ENCODE data around the gene SENP8.
A peak's percentile ranks its signal among the peaks of the same experiment; 100 is the strongest.
"Not testable (repeated sequence)": the region's sequence is repeated elsewhere in the genome, so short reads cannot be mapped to it uniquely, and the experiment has no call there.

The SENP8 gene

GRCh38 chr15:72118017-72118978 lies at the start of gene SENP8, which contains the start of gene MYO9A:
Gene SENP8, plus strand, starts transcription at chr15:72118403. Its CDS starts 21,221 bp downstream, at chr15:72139624.
Gene MYO9A, minus strand, starts transcription at chr15:72118150. Its CDS starts 71,587 bp downstream, at chr15:72046563.
- DNase-seq = peak; percentile 99

DNA sequence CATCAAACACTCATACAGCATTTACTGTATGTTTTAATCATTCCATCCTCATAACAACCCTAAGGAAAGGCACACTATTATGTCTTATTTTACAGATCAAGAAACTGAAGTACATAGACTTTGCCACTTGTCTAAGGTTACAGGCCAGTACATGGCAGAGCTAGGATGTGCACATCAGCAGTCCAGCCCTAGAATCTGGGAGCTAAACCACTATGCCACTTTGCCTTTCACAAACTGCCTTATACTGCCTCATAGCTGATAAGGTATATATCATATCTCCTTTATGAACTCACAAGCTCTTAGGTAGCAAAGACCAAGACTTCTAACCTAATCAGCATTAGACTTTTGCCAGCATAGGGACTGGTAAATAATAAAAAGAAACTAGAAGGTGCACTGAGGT lies 49.3 kb upstream of the SENP8 start:
- DNase-seq = no peak

DNA sequence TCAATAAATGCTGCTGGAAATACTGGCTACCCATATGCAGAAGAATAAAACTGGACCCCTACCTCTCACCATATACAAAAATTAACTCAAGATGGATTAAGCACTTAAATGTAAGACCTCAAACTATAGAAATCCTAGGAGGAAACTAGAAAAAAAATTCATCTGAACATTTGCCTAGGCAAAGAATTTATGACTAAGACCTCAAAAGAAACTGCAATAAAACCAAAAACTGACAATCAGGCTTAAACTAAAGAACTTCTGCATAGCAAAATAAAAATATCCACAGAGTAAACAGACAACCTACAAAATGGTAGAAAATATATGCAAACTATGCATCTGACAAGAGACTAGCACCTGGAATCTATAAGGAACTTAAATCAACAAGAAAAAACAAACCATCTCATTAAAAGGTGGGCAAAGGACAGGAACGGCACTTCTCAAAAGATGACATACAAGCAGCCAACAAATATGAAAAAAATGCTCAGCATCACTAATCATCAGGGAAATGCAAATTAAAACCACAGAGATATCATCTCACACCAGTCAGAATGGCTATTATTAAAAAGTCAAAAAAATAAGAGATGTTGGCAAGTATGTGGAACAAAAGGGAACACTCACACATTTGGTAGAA lies 47.3 kb upstream of the SENP8 start:
- DNase-seq = no peak

DNA sequence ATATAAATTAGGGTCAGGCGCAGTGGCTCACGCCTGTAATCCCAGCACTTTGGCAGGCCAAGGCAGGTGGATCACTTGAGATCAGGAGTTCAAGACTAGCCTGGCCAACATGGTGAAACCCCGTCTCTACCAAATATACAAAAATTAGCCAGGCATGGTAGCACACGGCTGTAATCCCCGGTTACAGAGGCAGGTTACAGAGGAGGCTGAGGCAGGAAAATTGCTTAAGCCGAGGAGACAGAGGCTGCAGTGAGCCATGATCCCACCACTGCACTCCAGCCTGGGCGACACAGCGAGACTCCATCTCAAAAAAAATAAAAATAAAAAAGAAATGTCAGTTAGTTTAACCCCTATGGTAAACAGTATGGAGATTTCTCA lies 46.8 kb upstream of the SENP8 start:
- not testable (repeated sequence) for DNase-seq

GRCh38 chr15:72074335-72075060 lies 43.7 kb upstream of the SENP8 start:
- no peak for DNase-seq

GRCh38 chr15:72077950-72078349 lies 40.3 kb upstream of the SENP8 start:
- DNase-seq = no peak

GRCh38 chr15:72078887-72079286 lies 39.3 kb upstream of the SENP8 start:
- no peak for DNase-seq

DNA sequence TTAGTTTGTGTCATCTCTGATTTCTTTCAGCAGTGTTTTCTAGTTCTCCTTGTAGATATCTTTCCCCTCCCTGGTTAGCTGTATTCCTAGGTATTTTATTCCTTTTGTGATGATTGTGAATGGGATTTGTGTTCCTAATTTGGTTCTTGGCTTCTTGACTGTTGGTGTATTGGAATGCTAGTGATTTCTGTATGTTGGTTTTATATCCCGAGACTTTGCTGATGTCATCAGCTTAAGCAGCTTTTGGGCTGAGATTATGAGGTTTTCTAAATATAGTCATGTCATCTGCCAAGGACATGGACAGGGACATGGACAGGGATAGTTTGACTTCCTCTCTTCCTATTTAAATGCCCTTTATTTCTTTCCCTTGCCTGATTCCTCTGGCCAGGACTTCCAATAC lies 36.0 kb upstream of the SENP8 start:
- no peak for DNase-seq

DNA sequence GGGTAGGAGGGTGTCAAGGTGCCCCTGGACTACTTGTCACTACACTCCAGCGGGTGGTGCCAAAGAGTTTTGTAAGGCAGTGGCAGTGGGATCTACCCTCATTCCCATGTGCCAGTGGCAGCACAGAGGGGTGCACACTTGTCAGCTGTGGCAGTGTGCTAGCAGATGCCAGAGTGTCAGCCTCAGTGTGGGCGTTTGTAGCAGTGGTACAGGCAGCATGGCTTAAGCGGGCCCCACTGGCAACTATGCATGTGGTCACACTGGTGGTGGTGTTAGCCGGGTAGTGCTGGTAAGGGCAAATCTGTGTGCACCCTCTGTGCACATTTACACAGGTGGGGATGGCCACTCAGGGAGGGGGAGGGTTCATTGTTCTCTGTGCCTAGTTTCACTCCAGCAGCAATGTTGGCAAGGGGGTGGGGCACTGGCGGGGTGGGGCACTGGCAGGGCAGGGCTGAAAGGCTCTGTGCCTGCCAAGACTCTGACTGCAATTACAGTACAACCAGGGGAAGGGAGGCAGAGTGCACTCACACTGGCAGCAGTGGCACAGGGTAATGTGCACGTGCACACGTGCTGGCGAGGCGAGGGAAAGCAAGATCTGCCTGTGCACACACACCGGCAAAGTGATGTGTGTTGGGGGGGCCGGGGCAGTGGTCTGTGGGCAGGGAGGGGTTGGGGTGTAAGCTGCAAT lies 32.0 kb upstream of the SENP8 start:
- no peak for DNase-seq

GRCh38 chr15:72086920-72087648 lies 31.1 kb upstream of the SENP8 start:
- no peak for DNase-seq

DNA sequence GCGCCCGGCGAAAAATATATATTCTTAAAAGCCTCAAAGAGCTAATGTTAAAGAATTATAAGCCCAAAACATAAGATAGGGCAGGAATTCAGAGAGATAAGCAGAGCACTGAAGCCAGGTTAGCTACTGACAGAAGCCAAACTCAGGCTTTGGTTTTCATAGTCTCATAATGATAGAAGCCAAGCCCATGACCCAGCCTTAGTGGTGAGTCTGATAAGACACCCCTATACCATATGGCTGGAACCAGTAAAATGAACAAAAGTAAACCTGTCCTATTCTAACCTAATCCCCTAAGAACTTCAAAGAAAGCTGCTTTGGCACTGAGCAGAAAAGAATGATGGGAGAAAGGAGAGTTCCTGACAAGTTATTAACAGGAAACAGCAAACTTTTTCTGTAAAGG lies 26.2 kb upstream of the SENP8 start:
- no peak for DNase-seq

DNA sequence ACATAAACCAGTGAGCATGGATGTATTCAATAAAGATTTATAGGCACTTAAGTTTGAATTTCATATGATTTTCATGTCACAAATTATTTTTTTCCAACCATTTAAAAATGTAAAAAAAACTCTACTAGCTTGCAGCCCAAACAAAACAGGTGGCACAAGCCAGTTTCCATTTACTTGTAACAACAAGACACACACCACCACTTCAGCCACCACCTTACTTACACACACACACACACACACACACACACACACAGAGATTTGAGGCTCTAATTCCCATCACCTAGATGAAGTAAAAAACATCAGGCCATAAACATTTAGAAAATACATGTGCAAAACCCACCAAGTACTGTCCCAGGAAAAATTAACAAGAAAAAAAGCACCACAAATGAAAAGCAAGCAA lies 25.5 kb upstream of the SENP8 start:
- DNase-seq = no peak

GRCh38 chr15:72096796-72097195 lies 21.4 kb upstream of the SENP8 start:
- DNase-seq = no peak

DNA sequence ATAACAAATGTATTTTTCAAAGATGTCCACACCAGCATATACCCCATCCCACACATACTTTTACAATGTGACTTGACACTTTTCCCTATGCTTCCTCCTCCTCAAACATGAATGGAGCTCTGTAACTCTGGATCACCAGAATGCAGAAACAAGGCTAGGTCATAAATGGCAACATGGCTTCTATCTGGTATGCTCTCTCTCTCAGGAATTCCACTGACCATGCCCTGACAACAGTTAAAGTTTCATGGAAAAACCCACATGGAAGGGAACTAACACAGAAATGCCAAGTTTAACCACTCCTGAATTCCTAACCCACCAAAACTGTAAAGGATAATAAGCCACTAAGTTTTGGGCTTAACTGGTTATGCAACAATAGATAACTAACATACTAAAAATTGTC lies 20.2 kb upstream of the SENP8 start:
- DNase-seq = no peak

GRCh38 chr15:72099155-72099554 lies 19.0 kb upstream of the SENP8 start:
- no peak for DNase-seq

DNA sequence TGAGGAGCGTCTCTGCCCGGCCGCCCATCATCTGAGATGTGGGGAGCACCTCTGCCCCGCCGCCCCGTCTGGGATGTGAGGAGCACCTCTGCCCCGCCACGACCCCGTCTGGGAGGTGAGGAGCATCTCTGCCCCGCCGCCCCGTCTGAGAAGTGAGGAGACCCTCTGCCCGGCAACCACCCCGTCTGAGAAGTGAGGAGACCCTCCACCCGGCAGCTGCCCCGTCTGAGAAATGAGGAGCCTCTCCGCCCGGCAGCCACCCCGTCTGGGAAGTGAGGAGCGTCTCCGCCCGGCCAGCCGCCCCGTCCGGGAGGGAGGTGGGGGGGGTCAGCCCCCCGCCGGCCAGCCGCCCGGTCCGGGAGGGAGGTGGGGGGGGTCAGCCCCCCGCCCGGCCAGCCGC lies 17.7 kb upstream of the SENP8 start:
- not testable (repeated sequence) for DNase-seq

DNA sequence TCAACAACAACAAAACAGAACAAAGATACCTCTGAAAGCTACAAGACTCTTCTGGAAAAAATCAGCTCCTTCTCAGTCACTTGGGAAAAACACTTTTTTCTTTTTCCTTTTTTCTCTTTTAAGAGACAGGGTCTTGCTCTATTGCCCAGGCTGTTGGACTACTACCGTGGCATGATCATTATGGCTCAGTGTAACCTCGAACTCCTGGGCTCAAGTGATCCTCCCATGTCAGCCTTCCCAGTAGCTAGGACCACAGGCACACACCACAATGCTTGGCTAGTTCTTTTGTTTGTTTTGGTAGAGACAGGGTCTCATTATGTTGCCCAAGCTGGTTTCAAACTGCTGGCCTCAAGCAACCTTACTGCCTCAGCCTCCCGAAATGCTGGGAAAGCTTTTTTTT lies 13.1 kb upstream of the SENP8 start:
- DNase-seq = no peak

- DNase-seq = no peak
These were observed 12.1 kb upstream of the SENP8 start for GRCh38 chr15:72106068-72106467.

DNA sequence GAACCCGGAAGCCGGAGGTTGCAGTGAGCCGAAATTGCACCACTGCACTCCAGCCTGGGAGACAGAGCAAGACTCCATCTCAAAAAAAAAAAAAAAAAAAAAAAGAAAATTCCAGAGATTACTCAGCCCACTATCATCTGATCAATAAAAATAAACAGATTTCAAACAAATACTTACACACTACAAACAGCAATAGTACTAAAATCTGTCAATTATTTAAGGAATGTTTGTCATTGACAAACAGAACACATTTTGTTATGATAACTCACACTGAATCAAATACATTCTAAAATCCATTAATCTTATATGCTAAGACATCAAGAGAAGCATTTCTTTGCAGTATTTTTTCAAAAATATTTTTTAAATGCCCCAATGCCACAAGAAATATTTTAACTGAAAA lies 7.8 kb upstream of the SENP8 start:
- no peak for DNase-seq

DNA sequence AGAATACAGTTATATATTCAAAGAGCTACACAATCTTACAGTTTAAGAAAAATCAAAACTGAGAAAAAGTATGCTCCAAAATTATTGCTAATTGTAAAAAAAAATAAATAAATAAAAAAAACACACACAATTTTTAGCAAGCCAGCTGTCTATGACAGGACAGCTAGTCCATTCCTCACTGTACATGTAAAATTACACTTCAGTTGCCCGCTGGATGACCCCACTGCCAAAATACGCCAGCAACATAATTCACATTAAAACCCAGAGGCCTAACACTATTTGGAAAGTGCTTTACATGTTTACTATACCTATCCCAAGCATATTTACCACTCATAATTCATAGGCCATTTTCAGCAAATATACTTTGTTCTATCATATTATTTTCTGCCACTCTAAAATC lies 6.1 kb upstream of the SENP8 start:
- DNase-seq = peak; percentile 65

DNA sequence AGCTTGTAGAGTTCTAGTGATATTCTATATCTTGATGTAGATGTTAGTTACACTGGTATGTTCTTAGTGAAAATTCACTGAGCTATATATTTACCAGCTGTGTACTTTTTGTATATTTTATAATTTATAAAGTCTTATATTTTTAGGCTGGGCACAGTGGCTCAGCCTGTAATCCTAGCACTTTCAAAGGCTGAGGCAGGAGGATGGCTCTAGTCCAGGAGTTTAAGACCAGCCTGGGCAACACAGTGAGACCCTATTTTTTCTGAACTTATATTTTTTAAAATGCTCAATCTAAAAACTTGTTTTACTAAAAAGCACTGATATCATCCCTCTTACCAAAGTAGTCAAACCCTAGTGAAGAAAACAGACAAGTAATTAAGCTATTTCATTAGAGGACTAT lies 5.4 kb upstream of the SENP8 start:
- DNase-seq = no peak

DNA sequence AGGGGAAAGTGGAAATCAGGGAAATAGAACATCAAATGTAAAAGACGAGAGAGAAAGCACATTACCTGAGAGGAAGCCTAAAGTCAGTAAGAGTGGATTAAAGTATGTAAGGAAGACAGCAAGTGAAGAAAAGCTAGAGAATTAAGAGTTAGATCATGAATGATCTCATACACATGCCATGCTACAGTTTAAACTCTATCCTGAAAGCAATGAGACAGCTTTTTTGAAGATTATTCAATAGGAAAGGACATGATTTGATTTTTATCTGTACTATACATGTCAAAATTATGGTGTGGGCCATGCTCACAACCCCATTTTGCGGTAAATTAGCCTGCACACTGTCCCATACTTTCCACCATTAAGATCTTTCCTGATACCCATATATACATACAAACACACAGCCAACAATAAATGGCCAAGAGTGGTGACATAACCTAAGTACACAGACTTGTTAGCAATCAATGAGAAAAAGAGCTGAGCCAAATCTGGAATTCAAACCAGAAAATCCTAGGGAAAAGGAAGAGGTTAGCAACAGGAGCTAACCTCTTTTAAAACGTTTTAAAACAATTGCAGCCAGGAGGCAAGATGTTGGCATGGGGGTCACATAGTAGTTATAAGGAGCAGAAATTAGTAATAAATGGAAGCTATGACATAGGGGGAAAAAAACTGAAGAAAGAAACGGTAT lies 4.7 kb upstream of the SENP8 start:
- DNase-seq = no peak
